VCaP (cell line): ENCODE results near the gene TCF25.
A peak's percentile ranks its signal among the peaks of the same experiment; 100 is the strongest.
"Not testable (repeated sequence)": the region's sequence is repeated elsewhere in the genome, so short reads cannot be mapped to it uniquely, and the experiment has no call there.

Experiments
- H3K27ac ChIP-seq: fragments of 450-650 bp; 2 replicates; pipeline ENCODE4 v1.5.1; 2017
- CTCF ChIP-seq: fragments of 450-650 bp; conservative IDR thresholded peaks from 2 replicates; pipeline ENCODE4 v1.5.1; 2017; ENCODE audit warnings: mild to moderate bottlenecking, moderate library complexity

Gene TCF25

GRCh38 chr16:89829630-89830437, 43.6 kb upstream of the TCF25 start:
- H3K27ac ChIP-seq, result peak overlapping the region; percentile 66
- TF ChIP-seq CTCF, result no peak

DNA sequence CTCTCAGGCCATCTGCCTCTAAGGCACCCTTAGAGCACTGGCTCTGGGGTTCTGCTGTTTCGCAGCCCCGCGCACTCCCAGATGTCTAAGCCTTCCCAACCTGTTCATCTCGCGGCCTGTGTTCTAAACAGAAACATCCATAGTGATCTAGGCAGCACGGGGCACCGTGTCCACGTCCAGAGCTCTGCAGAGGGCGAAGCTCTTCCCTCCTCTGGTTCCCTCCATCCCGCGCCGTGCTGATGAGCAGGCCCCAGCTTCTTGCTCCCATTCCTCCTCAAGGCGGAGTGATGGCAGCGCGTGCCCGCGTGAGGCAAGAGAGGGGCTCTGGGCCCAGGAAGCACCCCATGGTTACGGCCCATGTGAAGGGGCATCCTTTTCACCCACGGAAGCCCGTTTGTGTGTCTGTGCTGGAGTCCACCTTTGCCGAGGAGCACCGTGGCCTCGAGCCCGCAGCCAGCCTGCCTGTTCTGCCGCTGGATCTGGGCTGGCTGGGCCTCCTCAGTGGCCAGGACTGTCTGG, 41.5 kb upstream of the TCF25 start:
- no peak overlapping the region for H3K27ac ChIP-seq
- TF ChIP-seq CTCF, result no peak

- not testable (repeated sequence) for H3K27ac ChIP-seq
Measured at GRCh38 chr16:89833664-89834363, 39.6 kb upstream of the TCF25 start.

DNA sequence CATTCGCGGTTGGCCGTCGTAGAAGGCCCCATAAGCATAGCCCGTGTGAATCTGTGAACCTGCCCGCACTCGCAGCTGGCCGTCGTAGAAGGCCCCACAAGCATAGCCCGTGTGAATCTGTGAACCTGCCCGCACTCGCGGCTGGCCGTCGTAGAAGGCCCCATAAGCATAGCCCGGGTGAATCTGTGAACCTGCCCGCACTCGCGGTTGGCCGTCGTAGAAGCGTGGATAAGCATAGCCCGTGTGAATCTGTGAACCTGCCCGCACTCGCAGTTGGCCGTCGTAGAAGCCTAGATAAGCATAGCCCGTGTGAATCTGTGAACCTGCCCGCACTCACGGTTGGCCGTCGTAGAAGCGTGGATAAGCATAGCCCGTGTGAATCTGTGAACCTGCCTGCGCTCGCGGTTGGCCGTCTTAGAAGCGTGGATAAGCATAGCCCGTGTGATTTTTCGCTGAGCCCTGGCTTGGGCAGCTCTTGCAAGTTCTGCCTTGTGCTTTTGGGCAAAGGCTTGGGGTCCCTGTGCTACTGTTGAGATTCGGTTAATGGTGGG, 38.5 kb upstream of the TCF25 start:
- H3K27ac ChIP-seq, result not testable (repeated sequence)

DNA sequence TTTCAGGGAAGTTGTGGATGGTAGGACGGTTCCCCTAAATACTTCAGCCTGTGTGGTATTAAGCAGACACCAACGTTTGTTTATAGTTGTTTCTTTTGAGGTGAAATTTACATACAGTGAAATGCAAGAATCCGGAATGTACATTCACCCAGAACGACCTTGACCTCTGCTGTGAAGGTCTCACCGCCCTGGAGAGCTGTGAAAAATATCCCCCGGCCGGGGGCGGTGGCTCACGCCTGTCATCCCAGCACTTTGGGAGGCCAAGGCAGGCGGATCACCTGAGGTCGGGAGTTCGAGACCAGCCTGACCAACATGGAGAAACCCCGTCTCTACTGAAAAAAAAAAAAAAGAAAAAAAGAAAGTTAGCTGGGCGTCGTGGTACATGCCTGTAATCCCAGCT, 36.9 kb upstream of the TCF25 start:
- H3K27ac ChIP-seq, result not testable (repeated sequence)

DNA sequence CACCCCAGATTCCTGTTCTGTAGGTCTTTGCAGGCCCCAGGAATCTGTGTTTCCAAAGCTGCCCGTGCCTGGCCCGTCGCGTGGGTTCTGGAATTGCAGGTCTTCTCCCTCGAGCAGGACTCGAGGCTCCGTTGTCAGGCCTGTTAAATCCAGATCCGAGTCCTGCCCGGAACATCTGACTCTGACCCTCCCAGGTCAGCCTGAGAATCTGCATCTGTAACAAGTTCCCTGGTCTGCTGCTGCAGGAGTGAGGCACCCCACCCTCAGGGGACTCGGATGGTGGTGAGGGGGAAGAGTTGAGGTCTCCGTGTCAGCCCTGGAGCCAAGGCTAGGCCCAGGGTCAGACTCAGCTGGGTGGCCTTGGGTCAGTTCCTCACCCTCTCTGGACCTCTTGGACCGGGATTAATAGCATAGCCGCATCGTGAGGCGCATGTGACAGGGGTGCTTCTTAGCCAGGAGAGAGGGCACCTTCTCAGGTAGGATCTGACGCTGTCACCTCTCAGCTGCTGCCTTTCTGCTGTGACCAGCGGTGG, 36.3 kb upstream of the TCF25 start:
- TF ChIP-seq CTCF, result no peak
- H3K27ac ChIP-seq, result peak overlapping the region; percentile 72

DNA sequence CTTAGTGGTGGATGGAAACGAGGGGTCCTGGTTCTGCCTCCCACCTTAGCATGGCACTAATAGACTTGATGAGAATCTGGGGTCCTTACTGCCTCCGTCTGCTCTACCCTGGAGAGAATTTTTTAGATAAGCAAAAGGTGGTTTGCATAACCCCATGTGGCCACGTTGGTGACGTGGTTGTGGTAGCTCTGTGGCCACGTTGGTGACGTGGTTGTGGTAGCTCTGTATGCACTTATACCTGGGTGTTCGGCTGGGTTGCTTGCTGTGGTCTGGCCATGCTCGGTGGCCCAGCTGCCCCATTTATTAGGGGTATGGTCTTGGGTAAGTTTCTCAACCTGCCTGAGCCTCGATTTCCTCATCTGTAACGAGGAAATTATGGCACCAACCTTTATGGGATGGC, 32.1 kb upstream of the TCF25 start:
- TF ChIP-seq CTCF, result no peak
- H3K27ac ChIP-seq, result no peak overlapping the region

DNA sequence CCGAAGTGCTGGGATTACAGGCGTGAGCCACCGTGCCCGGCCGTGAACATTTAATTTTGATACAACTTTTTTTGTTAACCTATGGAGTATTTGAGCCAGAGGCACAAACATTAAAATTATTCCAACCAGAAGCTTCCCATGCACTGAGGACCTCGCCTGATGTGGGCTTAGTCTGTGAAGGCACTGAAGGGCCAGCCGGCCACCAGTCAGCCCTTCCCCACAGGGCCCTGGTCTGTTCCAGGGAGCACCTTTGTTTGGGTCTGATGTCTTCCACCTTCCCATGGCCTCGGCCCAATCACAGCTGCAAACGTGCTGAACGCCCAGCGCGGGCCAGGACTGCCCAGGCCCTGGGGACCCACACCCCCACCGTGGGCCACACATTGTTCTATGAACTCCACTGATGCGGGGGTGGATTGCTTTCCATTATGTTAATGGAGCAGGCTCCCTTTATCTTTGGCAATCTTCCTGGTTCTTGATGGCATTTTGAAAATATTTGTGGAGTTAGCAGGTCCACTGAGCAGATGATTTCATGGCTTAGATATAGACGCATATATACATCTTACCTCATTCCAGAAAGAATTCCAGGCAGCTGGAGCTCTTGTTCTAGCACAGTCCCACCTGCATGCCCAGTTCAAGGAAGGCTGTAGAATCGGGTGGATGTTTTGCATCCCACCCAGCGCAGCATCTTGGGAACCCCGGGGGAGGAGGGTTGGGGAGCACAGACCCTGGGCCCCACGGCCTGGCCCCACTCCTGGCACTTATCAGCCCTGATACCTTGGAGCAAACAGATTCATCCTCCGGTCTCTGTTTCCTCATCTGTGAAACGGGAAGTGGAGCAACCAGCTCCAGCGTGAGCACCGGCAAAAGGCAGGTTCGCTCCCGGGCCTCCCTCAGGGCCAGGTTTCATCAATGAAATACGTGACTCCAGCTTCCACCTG, 30.7 kb upstream of the TCF25 start:
- H3K27ac ChIP-seq, result 0 out of 2 replicates have a peak overlapping the region, but pooled peaks have one; percentile 15
- no peak for TF ChIP-seq CTCF
